C4-2B (cell line): Measurements from ENCODE around the gene KCNQ1OT1.

Experiments used
- H3K27ac ChIP-seq: fragments of 450-650 bp; 2 replicates; pipeline ENCODE4 v1.5.1; 2017
- ZFX ChIP-seq: fragments of 450-650 bp; IDR thresholded peaks from 2 replicates; pipeline ENCODE4 v1.6.1; 2017
- TF ChIP-seq, protein P1 (sequence below): fragments of 450-650 bp; conservative IDR thresholded peaks from 2 replicates; pipeline ENCODE4 v1.5.1; 2017; ENCODE audit warnings: mild to moderate bottlenecking

The KCNQ1OT1 gene

DNA sequence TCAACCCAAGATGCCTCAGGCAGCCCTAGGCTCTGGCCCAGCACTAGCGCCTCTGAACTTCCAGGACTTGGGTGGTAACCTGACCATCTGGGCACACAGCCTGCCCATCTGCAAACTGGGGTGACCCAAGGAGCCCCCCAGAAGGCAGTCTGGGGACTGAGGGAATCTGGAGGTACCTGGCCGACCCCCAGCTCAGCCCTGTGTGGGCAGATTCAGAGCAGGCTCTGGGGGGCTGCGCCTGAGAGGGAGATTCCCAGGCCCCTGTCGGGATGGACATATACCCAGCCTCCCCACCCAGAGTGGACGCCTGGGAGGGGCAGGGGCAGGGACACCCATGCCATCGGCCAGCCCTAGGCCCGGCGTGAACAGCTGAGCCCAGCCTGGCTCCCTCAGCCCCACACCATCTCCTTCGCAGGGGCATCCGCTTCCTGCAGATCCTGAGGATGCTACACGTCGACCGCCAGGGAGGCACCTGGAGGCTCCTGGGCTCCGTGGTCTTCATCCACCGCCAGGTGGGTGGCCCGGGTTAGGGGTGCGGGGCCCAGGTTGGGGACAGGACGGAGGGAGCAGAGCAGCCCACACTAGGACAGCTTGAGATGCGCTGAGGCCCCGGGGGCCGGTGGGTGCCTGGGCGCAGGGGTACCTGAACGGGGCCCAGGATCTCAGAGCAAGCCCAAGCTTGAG lies 128.1 kb downstream of the KCNQ1OT1 start:
- no peak overlapping the region for H3K27ac ChIP-seq
- TF ChIP-seq, protein P1, sequence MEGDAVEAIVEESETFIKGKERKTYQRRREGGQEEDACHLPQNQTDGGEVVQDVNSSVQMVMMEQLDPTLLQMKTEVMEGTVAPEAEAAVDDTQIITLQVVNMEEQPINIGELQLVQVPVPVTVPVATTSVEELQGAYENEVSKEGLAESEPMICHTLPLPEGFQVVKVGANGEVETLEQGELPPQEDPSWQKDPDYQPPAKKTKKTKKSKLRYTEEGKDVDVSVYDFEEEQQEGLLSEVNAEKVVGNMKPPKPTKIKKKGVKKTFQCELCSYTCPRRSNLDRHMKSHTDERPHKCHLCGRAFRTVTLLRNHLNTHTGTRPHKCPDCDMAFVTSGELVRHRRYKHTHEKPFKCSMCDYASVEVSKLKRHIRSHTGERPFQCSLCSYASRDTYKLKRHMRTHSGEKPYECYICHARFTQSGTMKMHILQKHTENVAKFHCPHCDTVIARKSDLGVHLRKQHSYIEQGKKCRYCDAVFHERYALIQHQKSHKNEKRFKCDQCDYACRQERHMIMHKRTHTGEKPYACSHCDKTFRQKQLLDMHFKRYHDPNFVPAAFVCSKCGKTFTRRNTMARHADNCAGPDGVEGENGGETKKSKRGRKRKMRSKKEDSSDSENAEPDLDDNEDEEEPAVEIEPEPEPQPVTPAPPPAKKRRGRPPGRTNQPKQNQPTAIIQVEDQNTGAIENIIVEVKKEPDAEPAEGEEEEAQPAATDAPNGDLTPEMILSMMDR = no peak
- TF ChIP-seq ZFX = no peak

DNA sequence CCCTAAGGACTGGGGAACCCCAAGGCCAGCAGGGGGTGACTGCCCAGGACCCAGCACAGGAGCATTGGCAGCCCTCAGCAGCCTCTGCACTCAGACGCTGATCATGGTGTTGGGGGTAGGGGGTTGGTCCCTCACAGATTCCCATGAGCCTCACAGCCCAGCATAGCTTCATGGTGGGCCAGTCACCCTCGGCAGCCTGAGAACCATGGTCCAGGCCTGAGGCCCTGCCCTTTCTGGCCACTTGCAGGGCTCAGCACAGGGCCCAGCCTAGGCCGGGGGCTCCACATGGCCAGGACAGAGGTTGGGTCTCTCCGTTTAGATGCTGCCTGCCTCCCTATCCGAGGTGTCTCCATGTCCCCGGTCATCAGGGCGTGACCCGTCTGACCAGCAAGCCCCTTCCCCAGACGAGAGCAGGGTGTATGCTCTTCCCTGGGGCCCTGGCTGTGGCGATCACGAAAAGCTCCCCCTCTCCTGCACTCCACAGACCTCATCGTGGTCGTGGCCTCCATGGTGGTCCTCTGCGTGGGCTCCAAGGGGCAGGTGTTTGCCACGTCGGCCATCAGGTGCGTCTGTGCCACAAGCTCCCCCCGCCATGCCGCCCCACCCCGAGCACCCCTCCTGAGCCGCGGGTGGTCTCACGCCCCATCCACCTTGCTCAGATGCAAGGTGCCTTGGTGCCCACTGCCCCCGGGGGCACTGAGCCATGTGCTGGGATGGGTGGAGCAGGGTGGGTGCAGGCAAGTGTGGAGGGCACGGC lies 128.8 kb downstream of the KCNQ1OT1 start:
- TF ChIP-seq ZFX = no peak
- TF ChIP-seq, protein P1 = no peak
- H3K27ac ChIP-seq = no peak overlapping the region

DNA sequence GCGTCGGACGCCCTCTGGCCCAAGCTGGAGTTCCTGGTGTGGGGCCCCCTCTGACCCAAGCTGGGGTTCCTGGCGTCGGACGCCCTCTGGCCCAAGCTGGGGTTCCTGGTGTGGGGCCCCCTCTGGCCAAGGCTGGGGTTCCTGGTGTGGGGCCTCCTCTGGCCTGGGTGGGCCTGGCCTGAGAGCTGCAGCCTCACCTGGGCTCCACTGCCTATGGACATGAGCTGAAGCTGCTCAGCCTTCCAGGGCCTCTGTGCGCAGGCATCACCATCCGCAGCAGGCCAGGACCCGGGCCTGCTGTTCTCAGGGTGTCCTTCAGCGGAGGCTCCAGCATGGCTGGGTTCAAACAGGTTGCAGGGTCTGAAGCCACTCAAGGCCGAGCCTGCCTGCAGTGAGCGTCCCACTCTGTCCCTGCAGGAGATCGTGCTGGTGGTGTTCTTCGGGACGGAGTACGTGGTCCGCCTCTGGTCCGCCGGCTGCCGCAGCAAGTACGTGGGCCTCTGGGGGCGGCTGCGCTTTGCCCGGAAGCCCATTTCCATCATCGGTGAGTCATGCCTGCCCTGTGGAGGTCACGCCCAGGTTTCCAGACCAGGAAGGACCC lies 129.5 kb downstream of the KCNQ1OT1 start:
- H3K27ac ChIP-seq = no peak overlapping the region
- TF ChIP-seq, protein P1 = no peak
- no peak for TF ChIP-seq ZFX

DNA sequence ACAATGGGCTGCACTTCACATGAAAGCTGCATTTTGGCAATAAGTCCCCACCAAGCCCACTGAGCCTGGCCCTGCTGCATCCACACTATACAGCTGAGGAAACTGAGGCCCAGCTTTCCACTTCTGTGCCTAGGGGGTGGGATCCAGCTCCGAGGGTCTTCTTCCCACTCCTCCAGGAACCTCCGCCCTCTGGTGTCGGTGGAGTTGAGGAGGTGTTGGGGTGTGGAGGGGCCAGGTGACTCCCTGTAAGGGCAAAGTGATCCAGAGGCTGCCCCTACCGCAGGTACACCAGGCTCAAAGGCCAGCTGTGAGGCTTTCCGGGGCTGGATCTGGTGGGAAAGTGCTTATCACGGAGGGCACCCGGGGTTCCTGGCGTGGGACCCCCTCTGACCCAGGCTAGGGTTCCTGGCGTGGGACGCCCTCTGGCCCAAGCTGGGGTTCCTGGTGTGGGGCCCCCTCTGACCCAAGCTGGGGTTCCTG lies 130.0 kb downstream of the KCNQ1OT1 start:
- no peak overlapping the region for H3K27ac ChIP-seq
- TF ChIP-seq, protein P1 = no peak
- no peak for TF ChIP-seq ZFX

DNA sequence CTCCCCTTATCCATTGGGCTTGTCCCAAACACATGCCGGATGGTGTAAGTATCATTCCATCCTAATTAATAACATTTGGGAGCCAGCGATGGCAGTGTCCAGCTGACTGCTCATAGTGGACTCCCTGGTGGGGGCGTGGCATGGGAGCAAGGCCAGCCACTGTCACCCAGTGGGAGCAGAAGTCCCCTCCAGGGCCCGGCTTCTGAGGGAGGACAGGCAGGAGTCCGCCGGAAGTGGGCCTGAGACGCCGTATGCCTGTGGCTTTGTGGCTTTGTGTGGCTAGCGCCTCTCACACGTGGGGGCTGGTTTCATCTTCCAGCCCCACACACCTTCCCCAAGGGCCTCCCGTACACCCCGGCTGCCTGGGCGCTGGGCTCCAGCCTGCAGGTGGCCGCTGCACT lies 130.5 kb downstream of the KCNQ1OT1 start:
- no peak overlapping the region for H3K27ac ChIP-seq
- no peak for TF ChIP-seq ZFX
- TF ChIP-seq, protein P1 = no peak

DNA sequence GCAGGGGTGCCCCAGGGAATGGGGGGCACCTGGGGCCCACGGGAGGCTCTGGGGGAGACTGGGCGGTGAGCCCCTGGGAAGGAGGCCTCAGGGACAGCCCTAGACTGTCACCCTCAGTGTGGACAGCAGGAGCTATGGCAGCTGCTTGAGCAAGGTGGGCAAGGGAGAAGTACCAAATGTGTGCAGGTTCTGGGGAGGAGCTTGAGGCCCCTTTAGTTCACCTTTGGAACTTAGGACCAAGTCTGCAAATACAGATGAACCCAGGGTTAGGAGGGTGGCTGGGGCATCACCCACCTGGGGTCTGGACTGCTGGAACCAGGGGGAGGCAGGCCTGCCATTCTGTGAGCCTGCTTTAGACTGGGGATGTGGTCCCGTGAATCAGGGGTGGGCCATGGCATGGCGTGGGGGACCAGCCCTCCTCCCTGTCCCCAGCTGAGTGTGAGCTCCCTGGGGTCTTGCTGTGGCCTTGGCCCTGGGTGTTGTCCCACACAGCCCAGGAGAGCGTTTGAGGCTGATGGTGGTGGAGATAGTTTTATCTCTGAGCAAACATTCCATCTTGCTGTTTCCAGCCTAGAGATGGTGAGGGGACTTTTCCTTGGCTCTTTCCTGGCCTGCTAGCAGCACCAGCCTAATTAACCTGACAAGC lies 132.6 kb downstream of the KCNQ1OT1 start:
- H3K27ac ChIP-seq = no peak overlapping the region
- TF ChIP-seq, protein P1 = no peak
- TF ChIP-seq ZFX = no peak
